GM20000 (cell line): ENCODE measurements around the gene DCST1.

Experiments used
- DNase-seq: peaks from one replicate; pipeline ENCODE4 v3.0.0; 2012; ENCODE audit warnings: low spot score
- TF ChIP-seq, protein P1 (sequence below): IDR thresholded peaks from 2 replicates; pipeline ENCODE4 v1.5.1; 2012; ENCODE audit warnings: mild to moderate bottlenecking, control low read depth; ENCODE audit errors: extremely low read depth, missing control alignments

The DCST1 gene

DNA sequence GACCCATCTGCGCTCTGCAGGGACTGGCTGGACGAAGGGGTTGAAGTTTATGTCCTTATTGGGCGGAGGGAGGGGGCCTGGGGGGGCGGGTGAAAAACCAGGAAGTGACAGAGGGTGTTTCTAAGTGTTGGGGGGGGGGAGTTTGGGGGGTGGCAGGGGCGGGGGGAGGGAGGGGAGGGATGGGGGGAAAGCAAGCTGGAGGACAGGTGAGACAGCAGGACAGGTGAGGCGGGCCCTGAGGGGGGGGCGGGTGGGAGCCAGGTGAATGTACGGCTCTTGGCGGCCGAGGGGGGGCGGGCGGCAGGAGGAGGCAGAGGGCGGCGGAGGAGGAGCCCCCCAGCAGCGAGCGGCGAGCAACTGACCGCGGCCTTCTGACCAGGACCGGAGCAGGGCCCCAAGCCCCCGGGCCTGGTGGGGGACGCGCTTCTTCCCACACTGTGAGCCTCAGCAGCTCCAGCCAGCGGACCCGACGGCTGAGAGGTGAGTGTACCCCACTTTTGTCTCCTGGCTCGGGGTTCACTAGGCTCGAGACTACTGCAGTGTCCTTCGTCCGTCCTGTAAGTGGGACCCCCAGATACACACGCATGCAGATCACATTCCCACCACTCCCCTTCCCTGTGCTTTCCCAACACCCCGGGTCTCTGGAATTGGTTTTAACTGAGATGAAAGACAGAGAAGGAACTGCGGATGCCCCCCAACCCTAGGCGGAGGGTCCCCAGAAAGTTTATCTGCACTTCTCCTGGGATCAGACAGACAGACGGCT, 31.0 kb upstream of the DCST1 start, which contains the start of gene ZBTB7B:
TSS of gene ZBTB7B (plus strand) at position 339 of the 763 bp plus-strand sequence. CDS start 11,859 bp downstream, outside the sequence.
- TF ChIP-seq, protein P1, sequence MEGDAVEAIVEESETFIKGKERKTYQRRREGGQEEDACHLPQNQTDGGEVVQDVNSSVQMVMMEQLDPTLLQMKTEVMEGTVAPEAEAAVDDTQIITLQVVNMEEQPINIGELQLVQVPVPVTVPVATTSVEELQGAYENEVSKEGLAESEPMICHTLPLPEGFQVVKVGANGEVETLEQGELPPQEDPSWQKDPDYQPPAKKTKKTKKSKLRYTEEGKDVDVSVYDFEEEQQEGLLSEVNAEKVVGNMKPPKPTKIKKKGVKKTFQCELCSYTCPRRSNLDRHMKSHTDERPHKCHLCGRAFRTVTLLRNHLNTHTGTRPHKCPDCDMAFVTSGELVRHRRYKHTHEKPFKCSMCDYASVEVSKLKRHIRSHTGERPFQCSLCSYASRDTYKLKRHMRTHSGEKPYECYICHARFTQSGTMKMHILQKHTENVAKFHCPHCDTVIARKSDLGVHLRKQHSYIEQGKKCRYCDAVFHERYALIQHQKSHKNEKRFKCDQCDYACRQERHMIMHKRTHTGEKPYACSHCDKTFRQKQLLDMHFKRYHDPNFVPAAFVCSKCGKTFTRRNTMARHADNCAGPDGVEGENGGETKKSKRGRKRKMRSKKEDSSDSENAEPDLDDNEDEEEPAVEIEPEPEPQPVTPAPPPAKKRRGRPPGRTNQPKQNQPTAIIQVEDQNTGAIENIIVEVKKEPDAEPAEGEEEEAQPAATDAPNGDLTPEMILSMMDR: no peak
- peak; percentile 81 for DNase-seq

GRCh38 chr1:155003227-155003765, 30.3 kb upstream of the DCST1 start:
- TF ChIP-seq, protein P1: no peak
- peak; percentile 20 for DNase-seq

- DNase-seq: peak; percentile 70
- TF ChIP-seq, protein P1: no peak
These were observed 29.8 kb upstream of the DCST1 start for GRCh38 chr1:155003766-155004351.

- no peak for DNase-seq
- TF ChIP-seq, protein P1: no peak
These were observed 29.1 kb upstream of the DCST1 start for GRCh38 chr1:155004352-155005075.

- no peak for DNase-seq
- TF ChIP-seq, protein P1: no peak
These were observed 28.3 kb upstream of the DCST1 start for GRCh38 chr1:155005076-155006011.

GRCh38 chr1:155006601-155007101, 27.0 kb upstream of the DCST1 start:
- TF ChIP-seq, protein P1: no peak
- no peak for DNase-seq
